Caco-2 (cell line): ENCODE measurements around the gene AXIN1. TPM values are rescaled to one million over a fixed set of nuclear protein-coding genes. Genes with fewer than 3 reads are reported as not detected.

ENCODE experiments used
- BruUV-seq: library from RNA; stranded (reverse); fragments of 400-500 nt; replicated peaks from 2 replicates; lab custom pipeline; 2021; lab: Mats Ljungman, UMichigan
- CTCF ChIA-PET: fragments of 300-600 bp; sonication (Branson Sonifier 250); formaldehyde crosslinking; loops from one replicate; lab custom pipeline; 2022; ENCODE audit warnings: antibody characterized with exemption; lab: Charles Lee
- POLR2A ChIA-PET: fragments of 300-600 bp; sonication (Branson Sonifier 250); formaldehyde crosslinking; loops from one replicate; lab custom pipeline; 2022; ENCODE audit warnings: antibody characterized with exemption; lab: Charles Lee
- DNase-seq, 2 experiments: peaks; one replicate each; pipeline versions ENCODE4 v3.0.0 to v3.0.0-alpha.2; 2020 to 2022
- H3K27me3 ChIP-seq: replicated peaks from 2 replicates; pipeline ENCODE4 v1.6.0; 2011; ENCODE audit warnings: low read length; ENCODE audit not compliant: control insufficient read depth, insufficient read depth
- H3K36me3 ChIP-seq: 2 replicates; pipeline ENCODE4 v1.5.1; 2011; ENCODE audit warnings: low read length; ENCODE audit not compliant: control insufficient read depth, insufficient read depth
- H3K4me1 ChIP-seq: fragments of 250-450 bp; sonication (Bioruptor Pico); 2 replicates; pipeline ENCODE4 v1.5.1; 2020; ENCODE audit warnings: mild to moderate bottlenecking
- H3K4me3 ChIP-seq: 2 replicates; pipeline ENCODE4 v1.5.1; 2011; ENCODE audit warnings: low read depth, mild to moderate bottlenecking, control low read depth, low read length
- H3K9me3 ChIP-seq: fragments of 250-450 bp; sonication (Bioruptor Pico); 2 replicates; pipeline ENCODE4 v1.5.1; 2020; ENCODE audit warnings: mild to moderate bottlenecking, moderate library complexity
- H3K27ac Mint-ChIP-seq: one replicate; pipeline ENCODE4 v1.8.0; 2022; ENCODE audit warnings: mixed read lengths; ENCODE audit not compliant: unreplicated experiment
- H3K27me3 Mint-ChIP-seq: one replicate; pipeline ENCODE4 v1.8.0; 2022; ENCODE audit warnings: mixed read lengths; ENCODE audit not compliant: insufficient read depth, unreplicated experiment
- H3K36me3 Mint-ChIP-seq: one replicate; pipeline ENCODE4 v1.8.0; 2022; ENCODE audit warnings: mild to moderate bottlenecking, mixed read lengths; ENCODE audit not compliant: insufficient read depth, unreplicated experiment
- H3K4me1 Mint-ChIP-seq: one replicate; pipeline ENCODE4 v1.8.0; 2022; ENCODE audit warnings: low read depth, mixed read lengths; ENCODE audit not compliant: unreplicated experiment
- H3K4me3 Mint-ChIP-seq: one replicate; pipeline ENCODE4 v1.8.0; 2022; ENCODE audit warnings: mild to moderate bottlenecking, moderate library complexity, mixed read lengths; ENCODE audit not compliant: unreplicated experiment
- H3K9me3 Mint-ChIP-seq: one replicate; pipeline ENCODE4 v1.8.0; 2022; ENCODE audit warnings: mixed read lengths; ENCODE audit not compliant: unreplicated experiment
- CTCF ChIP-seq, 2 experiments: fragments of 200-600 bp in 1 of 2; IDR thresholded peaks; 1 replicate in 1 of 2; 2 replicates in 1 of 2; pipeline versions ENCODE4 v1.5.1 to v1.8.0; 2011 to 2022; ENCODE audit warnings: antibody characterized with exemption in 1 of 2, control low read depth in 1 of 2, inconsistent platforms in 1 of 2, low read depth in 1 of 2, low read length in 1 of 2, mild to moderate bottlenecking in 1 of 2, moderate library complexity in 1 of 2; ENCODE audit not compliant: insufficient read depth in 1 of 2, severe bottlenecking in 1 of 2, unreplicated experiment in 1 of 2
- intact Hi-C: fragments of 100-400 bp; cut with micrococcal nuclease; formaldehyde crosslinking; loops from one replicate; pipeline ENCODE4 v1.10.0; 2022; ENCODE audit not compliant: unreplicated experiment
- total RNA-seq: library from RNA; stranded (reverse); gene quantifications from 2 replicates; pipeline ENCODE4 v1.2.3, GENCODE V29; 2022

AXIN1 gene
- total RNA-seq, 1 experiment from 2014 or later: 34.5 TPM

GRCh38 chr16:377419-377951 lies 25.0 kb upstream of the AXIN1 start:
- TF ChIP-seq CTCF (IDR thresholded peaks at IDR 0.05; ENCODE audit: insufficient read depth in 1 of 2, low read depth in 1 of 2, low read length in 1 of 2, severe bottlenecking in 1 of 2, unreplicated experiment in 1 of 2): no peak
- H3K9me3 Mint-ChIP-seq: no peaks in the 10 kb centered on the region
- POLR2A ChIA-PET: no interaction called here

GRCh38 chr16:376817-377418 lies 24.4 kb upstream of the AXIN1 start:
- Mint-ChIP-seq H3K4me3 (no peak overlapping the region), H3K36me3 (peaks cover 20% of the 10 kb centered on the region), H3K4me1 (no peaks in the 10 kb centered on the region), H3K9me3 (no peaks in the 10 kb centered on the region), H3K27me3 (no peaks in the 10 kb centered on the region), H3K27ac (no peak overlapping the region)
- POLR2A ChIA-PET: no interaction called here
- H3K9me3 ChIP-seq: no peaks in the 10 kb centered on the region
- no peaks in the 10 kb centered on the region for H3K27me3 ChIP-seq
- no peaks in the 10 kb centered on the region for H3K4me1 ChIP-seq
- BruUV-seq: no TSS peak
- no peaks in the 10 kb centered on the region; the same call in none of the 2 replicates for H3K36me3 ChIP-seq
- intact Hi-C loops: no loop called here
- H3K4me3 ChIP-seq: no peak overlapping the region
- CTCF ChIA-PET: no interaction called here
- DNase-seq: peak in 1 of 2 experiments; percentile 29
- no peak for TF ChIP-seq CTCF (IDR thresholded peaks at IDR 0.05; ENCODE audit: insufficient read depth in 1 of 2, low read depth in 1 of 2, low read length in 1 of 2, severe bottlenecking in 1 of 2, unreplicated experiment in 1 of 2)

More at GRCh38 chr16:377419-377951, 25.0 kb upstream of the AXIN1 start:
- intact Hi-C loops: no loop called here
- Histone ChIP-seq H3K9me3 (no peaks in the 10 kb centered on the region), H3K4me3 (no peak overlapping the region), H3K4me1 (no peaks in the 10 kb centered on the region), H3K27me3 (no peaks in the 10 kb centered on the region), H3K36me3 (no peaks in the 10 kb centered on the region; the same call in none of the 2 replicates)
- no peak for DNase-seq
- Mint-ChIP-seq H3K27me3 (no peaks in the 10 kb centered on the region), H3K36me3 (peaks cover 20% of the 10 kb centered on the region), H3K4me3 (no peak overlapping the region), H3K4me1 (no peaks in the 10 kb centered on the region), H3K27ac (no peak overlapping the region)
- BruUV-seq: no TSS peak
- CTCF ChIA-PET: no interaction called here

GRCh38 chr16:375927-376816 lies 23.6 kb upstream of the AXIN1 start:
- peaks cover 20% of the 10 kb centered on the region for H3K36me3 Mint-ChIP-seq
- H3K27me3 Mint-ChIP-seq: no peaks in the 10 kb centered on the region
- H3K4me3 Mint-ChIP-seq: no peak overlapping the region
- no peaks in the 10 kb centered on the region for H3K4me1 ChIP-seq
- no peak overlapping the region for H3K4me3 ChIP-seq
- no peaks in the 10 kb centered on the region; the same call in none of the 2 replicates for H3K36me3 ChIP-seq
- ChIA-PET POLR2A (no interaction called here), CTCF (no interaction called here)
- intact Hi-C loops: no loop called here
- no peaks in the 10 kb centered on the region for H3K27me3 ChIP-seq
- H3K9me3 Mint-ChIP-seq: no peaks in the 10 kb centered on the region
- H3K27ac Mint-ChIP-seq: no peak overlapping the region
- H3K9me3 ChIP-seq: no peaks in the 10 kb centered on the region
- no peak for TF ChIP-seq CTCF (IDR thresholded peaks at IDR 0.05; ENCODE audit: insufficient read depth in 1 of 2, low read depth in 1 of 2, low read length in 1 of 2, severe bottlenecking in 1 of 2, unreplicated experiment in 1 of 2)
- peak in 1 of 2 experiments; percentile 26 for DNase-seq
- BruUV-seq: no TSS peak
- no peaks in the 10 kb centered on the region for H3K4me1 Mint-ChIP-seq
